Mononuclear cell (primary cell): Measurements from ENCODE around the gene ADAM22. TPM values are rescaled to one million over a fixed set of nuclear protein-coding genes. Genes with fewer than 3 reads are reported as not detected.
A peak's percentile ranks its signal among the peaks of the same experiment; 100 is the strongest.
"Not testable (repeated sequence)": the region's sequence is repeated elsewhere in the genome, so short reads cannot be mapped to it uniquely, and the experiment has no call there.

Source experiments
- H3K27me3 ChIP-seq: 2 replicates; pipeline ENCODE4 v1.6.0; 2011; ENCODE audit warnings: low read length, control low read depth; ENCODE audit not compliant: insufficient read depth
- H3K4me1 ChIP-seq: 2 replicates; pipeline ENCODE4 v1.5.1; 2011; ENCODE audit warnings: mild to moderate bottlenecking, low read length, control low read depth; ENCODE audit not compliant: insufficient read depth
- H3K4me3 ChIP-seq: 2 replicates; pipeline ENCODE4 v1.5.1; 2011; ENCODE audit warnings: mild to moderate bottlenecking, low read length, moderate library complexity
- H3K9me3 ChIP-seq: 2 replicates; pipeline ENCODE4 v1.5.1; 2011; ENCODE audit warnings: low read depth, mild to moderate bottlenecking, control low read depth, low read length
- total RNA-seq: library from RNA; depleted of rRNA; stranded (reverse); fragments of >200 nt; gene quantifications from one replicate; pipeline ENCODE4 v1.2.3, GENCODE V29; 2012

ADAM22 gene
- total RNA-seq, 1 donor, result 0.94 TPM

- Histone ChIP-seq H3K27me3 (peaks cover 5% of the 10 kb centered on the region), H3K9me3 (no peaks in the 10 kb centered on the region), H3K4me3 (peak overlapping the region; percentile 55), H3K4me1 (peaks cover 13% of the 10 kb centered on the region)
Measured at GRCh38 chr7:87934699-87935383, 790 bp downstream of the ADAM22 start.

- Histone ChIP-seq H3K4me3 (no peak overlapping the region), H3K4me1 (peaks cover 13% of the 10 kb centered on the region), H3K9me3 (no peaks in the 10 kb centered on the region), H3K27me3 (peaks cover 5% of the 10 kb centered on the region)
Measured at GRCh38 chr7:87935384-87935706, 1.3 kb downstream of the ADAM22 start.

- H3K9me3 ChIP-seq, result no peaks in the 10 kb centered on the region
- H3K4me1 ChIP-seq, result no peaks in the 10 kb centered on the region
- no peak overlapping the region for H3K4me3 ChIP-seq
- no peaks in the 10 kb centered on the region for H3K27me3 ChIP-seq
Measured at GRCh38 chr7:87941138-87941537, 7.1 kb downstream of the ADAM22 start.

GRCh38 chr7:87944547-87944946 lies 10.5 kb downstream of the ADAM22 start:
- Histone ChIP-seq H3K4me1 (no peaks in the 10 kb centered on the region), H3K4me3 (no peak overlapping the region), H3K27me3 (no peaks in the 10 kb centered on the region), H3K9me3 (no peaks in the 10 kb centered on the region)

GRCh38 chr7:87945926-87946325 lies 11.9 kb downstream of the ADAM22 start:
- H3K4me1 ChIP-seq, H3K27me3 ChIP-seq, H3K9me3 ChIP-seq: not testable (repeated sequence)

GRCh38 chr7:87948371-87948770 lies 14.3 kb downstream of the ADAM22 start:
- H3K4me1 ChIP-seq, result no peaks in the 10 kb centered on the region
- no peaks in the 10 kb centered on the region for H3K9me3 ChIP-seq
- H3K27me3 ChIP-seq, result no peaks in the 10 kb centered on the region
- H3K4me3 ChIP-seq, result no peak overlapping the region

More at GRCh38 chr7:87945926-87946325, 11.9 kb downstream of the ADAM22 start:
- H3K4me3 ChIP-seq, result not testable (repeated sequence)

GRCh38 chr7:87959336-87959735 lies 25.3 kb downstream of the ADAM22 start:
- Histone ChIP-seq H3K4me1 (no peaks in the 10 kb centered on the region), H3K9me3 (no peaks in the 10 kb centered on the region), H3K4me3 (no peak overlapping the region), H3K27me3 (no peaks in the 10 kb centered on the region)

GRCh38 chr7:87960239-87960638 lies 26.2 kb downstream of the ADAM22 start:
- H3K27me3 ChIP-seq, result no peaks in the 10 kb centered on the region
- no peaks in the 10 kb centered on the region for H3K9me3 ChIP-seq
- H3K4me1 ChIP-seq, result no peaks in the 10 kb centered on the region
- no peak overlapping the region for H3K4me3 ChIP-seq

GRCh38 chr7:87961754-87962153 lies 27.7 kb downstream of the ADAM22 start:
- Histone ChIP-seq H3K9me3 (no peaks in the 10 kb centered on the region), H3K4me3 (no peak overlapping the region), H3K27me3 (no peaks in the 10 kb centered on the region), H3K4me1 (no peaks in the 10 kb centered on the region)

- Histone ChIP-seq H3K9me3 (no peaks in the 10 kb centered on the region), H3K27me3 (no peaks in the 10 kb centered on the region), H3K4me1 (no peaks in the 10 kb centered on the region), H3K4me3 (no peak overlapping the region)
Measured at GRCh38 chr7:87966271-87966670, 32.2 kb downstream of the ADAM22 start.

- no peaks in the 10 kb centered on the region for H3K9me3 ChIP-seq
- no peaks in the 10 kb centered on the region for H3K27me3 ChIP-seq
- no peak overlapping the region for H3K4me3 ChIP-seq
Measured at GRCh38 chr7:87968021-87968420, 34.0 kb downstream of the ADAM22 start.

GRCh38 chr7:87982116-87982515 lies 48.1 kb downstream of the ADAM22 start:
- H3K4me3 ChIP-seq, result no peak overlapping the region
- no peaks in the 10 kb centered on the region for H3K27me3 ChIP-seq
- no peaks in the 10 kb centered on the region for H3K9me3 ChIP-seq
- H3K4me1 ChIP-seq, result no peaks in the 10 kb centered on the region

More at GRCh38 chr7:87968021-87968420, 34.0 kb downstream of the ADAM22 start:
- H3K4me1 ChIP-seq, result no peaks in the 10 kb centered on the region

GRCh38 chr7:87984088-87984487 lies 50.0 kb downstream of the ADAM22 start:
- Histone ChIP-seq H3K9me3 (no peaks in the 10 kb centered on the region), H3K27me3 (no peaks in the 10 kb centered on the region), H3K4me3 (no peak overlapping the region), H3K4me1 (no peaks in the 10 kb centered on the region)

- H3K4me1 ChIP-seq, result no peaks in the 10 kb centered on the region
- no peak overlapping the region for H3K4me3 ChIP-seq
- H3K27me3 ChIP-seq, result no peaks in the 10 kb centered on the region
- no peaks in the 10 kb centered on the region for H3K9me3 ChIP-seq
Measured at GRCh38 chr7:87993269-87993668, 59.2 kb downstream of the ADAM22 start.

- Histone ChIP-seq H3K4me1 (no peaks in the 10 kb centered on the region), H3K4me3 (no peak overlapping the region), H3K9me3 (no peaks in the 10 kb centered on the region), H3K27me3 (no peaks in the 10 kb centered on the region)
Measured at GRCh38 chr7:87999261-87999660, 65.2 kb downstream of the ADAM22 start.

GRCh38 chr7:88001744-88002530 lies 67.9 kb downstream of the ADAM22 start:
- no peaks in the 10 kb centered on the region for H3K9me3 ChIP-seq
- no peaks in the 10 kb centered on the region for H3K4me1 ChIP-seq
- no peaks in the 10 kb centered on the region for H3K27me3 ChIP-seq
- H3K4me3 ChIP-seq, result no peak overlapping the region
